Smooth muscle cell (in vitro differentiated cells): ENCODE results near the gene NDUFA9. TPM values are rescaled to one million over a fixed set of nuclear protein-coding genes. Genes with fewer than 3 reads are reported as not detected.

Source experiments
- DNase-seq: peaks from one replicate; lab custom pipeline; 2025; ENCODE audit not compliant: unreplicated experiment; lab: John Stamatoyannopoulos, UW
- H2AFZ ChIP-seq: fragments of 200-600 bp; sonication (generic); 2 replicates; pipeline ENCODE4 v1.6.0; 2016; ENCODE audit warnings: antibody characterized with exemption, low read depth, mild to moderate bottlenecking
- H3F3A ChIP-seq: fragments of 200-600 bp; sonication (generic); 2 replicates; pipeline ENCODE4 v1.6.0; 2017; ENCODE audit warnings: antibody characterized with exemption, low read depth
- H3K27ac ChIP-seq: fragments of 200-600 bp; sonication (generic); 2 replicates; pipeline ENCODE4 v1.5.1; 2016; ENCODE audit warnings: low read depth, mild to moderate bottlenecking
- H3K27me3 ChIP-seq: fragments of 200-600 bp; sonication (generic); 2 replicates; pipeline ENCODE4 v1.6.1; 2016; ENCODE audit warnings: low read depth, mild to moderate bottlenecking
- H3K36me3 ChIP-seq: fragments of 200-600 bp; sonication (generic); 2 replicates; pipeline ENCODE4 v1.5.1; 2016; ENCODE audit warnings: low read depth
- H3K4me1 ChIP-seq: fragments of 200-600 bp; sonication (generic); 2 replicates; pipeline ENCODE4 v1.5.1; 2016; ENCODE audit warnings: low read depth
- H3K4me2 ChIP-seq: fragments of 200-600 bp; sonication (generic); 2 replicates; pipeline ENCODE4 v1.6.0; 2016; ENCODE audit warnings: mild to moderate bottlenecking
- H3K4me3 ChIP-seq: fragments of 200-600 bp; sonication (generic); 2 replicates; pipeline ENCODE4 v1.5.1; 2016; ENCODE audit warnings: mild to moderate bottlenecking
- H3K79me2 ChIP-seq: fragments of 200-600 bp; sonication (generic); 2 replicates; pipeline ENCODE4 v1.6.0; 2016; ENCODE audit warnings: low read depth, mild to moderate bottlenecking
- H3K9ac ChIP-seq: fragments of 200-600 bp; sonication (generic); 2 replicates; pipeline ENCODE4 v1.6.0; 2016; ENCODE audit warnings: low read depth
- H3K9me3 ChIP-seq: fragments of 200-600 bp; sonication (generic); replicated peaks from 2 replicates; pipeline ENCODE4 v1.5.1; 2016; ENCODE audit warnings: low read depth
- H4K20me1 ChIP-seq: fragments of 200-600 bp; sonication (generic); 2 replicates; pipeline ENCODE4 v1.6.0; 2016; ENCODE audit warnings: low read depth
- WGBS: methylation state at CpG from one replicate; pipeline ENCODE4 v1.1.7; 2016; ENCODE audit warnings: low lambda C conversion rate; 5-methylcytosine and 5-hydroxymethylcytosine counted together
- polyA plus RNA-seq: library from polyadenylated mRNA; unstranded; fragments of >200 nt; fragmentation: Nextera tagmentation; extraction: Ambion mirVana; gene quantifications from 2 replicates; pipeline ENCODE4 v1.2.1, GENCODE V29; 2016
- total RNA-seq: library from RNA; depleted of rRNA; stranded (reverse); fragments of >200 nt; gene quantifications from 2 replicates; pipeline ENCODE4 v1.2.3, GENCODE V29; 2014
- TF ChIP-seq, protein P1 (sequence below): fragments of 200-600 bp; sonication (generic); IDR thresholded peaks from 2 replicates; pipeline ENCODE4 v1.5.1; 2017; ENCODE audit warnings: borderline replicate concordance, mild to moderate bottlenecking, antibody characterized with exemption; ENCODE audit not compliant: insufficient read depth, poor library complexity, severe bottlenecking

NDUFA9 gene
- total and polyA plus RNA-seq, 2 experiments from 2014 or later: 99.9 to 152 TPM

GRCh38 chr12:4649358-4649661, 396 bp downstream of the NDUFA9 start:
- Histone ChIP-seq H3K27me3 (no peaks in the 10 kb centered on the region), H3K79me2 (peaks cover 39% of the 10 kb centered on the region)
- 2% methylated on average over 6 of the region's 6 CpGs for WGBS

DNA sequence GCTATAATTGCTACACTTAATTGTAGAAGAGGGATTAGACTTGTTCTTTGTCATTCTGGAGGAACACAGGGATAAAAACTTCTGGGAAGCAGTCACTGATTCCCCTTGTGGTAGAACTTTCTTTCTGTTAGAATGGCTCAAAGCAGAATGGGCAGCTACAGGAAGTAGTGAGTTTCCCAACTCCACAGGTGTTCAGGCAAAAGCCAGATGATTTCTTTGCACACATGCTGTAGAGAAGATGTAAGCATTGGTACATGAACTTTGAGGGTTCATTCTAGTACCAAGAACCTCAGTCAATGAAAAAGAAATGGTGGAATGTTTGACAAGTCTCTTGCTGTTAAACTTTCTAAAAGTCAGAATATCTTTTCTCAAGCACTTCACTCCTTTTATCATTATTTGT, 4.3 kb downstream of the NDUFA9 start:
- no peaks in the 10 kb centered on the region for H4K20me1 ChIP-seq
- peaks cover 39% of the 10 kb centered on the region for H3K79me2 ChIP-seq
- no peak overlapping the region for H3K4me2 ChIP-seq
- no peak overlapping the region for H2AFZ ChIP-seq
- DNase-seq: no peak
- H3K36me3 ChIP-seq: peaks cover 15% of the 10 kb centered on the region
- H3K27ac ChIP-seq: no peak overlapping the region
- TF ChIP-seq, protein P1, sequence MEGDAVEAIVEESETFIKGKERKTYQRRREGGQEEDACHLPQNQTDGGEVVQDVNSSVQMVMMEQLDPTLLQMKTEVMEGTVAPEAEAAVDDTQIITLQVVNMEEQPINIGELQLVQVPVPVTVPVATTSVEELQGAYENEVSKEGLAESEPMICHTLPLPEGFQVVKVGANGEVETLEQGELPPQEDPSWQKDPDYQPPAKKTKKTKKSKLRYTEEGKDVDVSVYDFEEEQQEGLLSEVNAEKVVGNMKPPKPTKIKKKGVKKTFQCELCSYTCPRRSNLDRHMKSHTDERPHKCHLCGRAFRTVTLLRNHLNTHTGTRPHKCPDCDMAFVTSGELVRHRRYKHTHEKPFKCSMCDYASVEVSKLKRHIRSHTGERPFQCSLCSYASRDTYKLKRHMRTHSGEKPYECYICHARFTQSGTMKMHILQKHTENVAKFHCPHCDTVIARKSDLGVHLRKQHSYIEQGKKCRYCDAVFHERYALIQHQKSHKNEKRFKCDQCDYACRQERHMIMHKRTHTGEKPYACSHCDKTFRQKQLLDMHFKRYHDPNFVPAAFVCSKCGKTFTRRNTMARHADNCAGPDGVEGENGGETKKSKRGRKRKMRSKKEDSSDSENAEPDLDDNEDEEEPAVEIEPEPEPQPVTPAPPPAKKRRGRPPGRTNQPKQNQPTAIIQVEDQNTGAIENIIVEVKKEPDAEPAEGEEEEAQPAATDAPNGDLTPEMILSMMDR: no peak
- no peaks in the 10 kb centered on the region for H3F3A ChIP-seq
- H3K9me3 ChIP-seq: no peaks in the 10 kb centered on the region
- H3K4me3 ChIP-seq: no peak overlapping the region
- H3K9ac ChIP-seq: no peak overlapping the region
- H3K27me3 ChIP-seq: no peaks in the 10 kb centered on the region
- peaks cover 8% of the 10 kb centered on the region for H3K4me1 ChIP-seq

More at GRCh38 chr12:4649358-4649661, 396 bp downstream of the NDUFA9 start:
- Histone ChIP-seq H3K4me1 (peaks cover 12% of the 10 kb centered on the region), H3K9me3 (no peaks in the 10 kb centered on the region), H3K36me3 (no peaks in the 10 kb centered on the region), H3K9ac (peak overlapping the region; percentile 79), H3K27ac (peak overlapping the region; percentile 71), H3K4me3 (peak overlapping the region; percentile 81), H2AFZ (peak overlapping the region; percentile 96), H4K20me1 (no peaks in the 10 kb centered on the region), H3K4me2 (peak overlapping the region; percentile 85), H3F3A (no peaks in the 10 kb centered on the region)
- no peak for DNase-seq
- TF ChIP-seq, protein P1: no peak

DNA sequence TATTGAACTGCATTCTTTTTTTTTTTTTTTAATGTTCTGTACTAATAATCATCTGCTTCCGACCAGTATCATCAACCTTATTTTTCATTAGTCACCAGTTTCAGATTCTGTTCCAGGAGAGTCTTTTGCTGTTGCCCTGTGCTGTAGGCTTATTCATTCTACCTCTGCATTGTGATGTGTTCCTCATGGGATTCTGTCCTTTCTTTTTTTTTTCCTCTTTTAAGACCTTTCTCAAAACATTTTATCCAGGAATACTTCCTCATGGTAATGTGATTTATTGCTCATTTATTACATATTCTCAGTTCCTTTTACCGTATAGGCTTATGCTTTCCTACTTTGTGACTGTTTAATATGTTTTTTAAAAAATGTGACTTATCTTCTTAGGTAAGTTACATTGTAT, 4.8 kb downstream of the NDUFA9 start:
- no peak overlapping the region for H3K27ac ChIP-seq
- no peak overlapping the region for H3K4me3 ChIP-seq
- H3K27me3 ChIP-seq: no peaks in the 10 kb centered on the region
- peaks cover 39% of the 10 kb centered on the region for H3K79me2 ChIP-seq
- H3K4me2 ChIP-seq: no peak overlapping the region
- H3F3A ChIP-seq: no peaks in the 10 kb centered on the region
- H4K20me1 ChIP-seq: no peaks in the 10 kb centered on the region
- no peak overlapping the region for H2AFZ ChIP-seq
- TF ChIP-seq, protein P1: no peak
- H3K36me3 ChIP-seq: peaks cover 17% of the 10 kb centered on the region
- H3K9ac ChIP-seq: no peak overlapping the region
- DNase-seq: no peak
- no peaks in the 10 kb centered on the region for H3K9me3 ChIP-seq
- WGBS: 98% methylated on average over 2 of the region's 2 CpGs
- peaks cover 8% of the 10 kb centered on the region for H3K4me1 ChIP-seq

DNA sequence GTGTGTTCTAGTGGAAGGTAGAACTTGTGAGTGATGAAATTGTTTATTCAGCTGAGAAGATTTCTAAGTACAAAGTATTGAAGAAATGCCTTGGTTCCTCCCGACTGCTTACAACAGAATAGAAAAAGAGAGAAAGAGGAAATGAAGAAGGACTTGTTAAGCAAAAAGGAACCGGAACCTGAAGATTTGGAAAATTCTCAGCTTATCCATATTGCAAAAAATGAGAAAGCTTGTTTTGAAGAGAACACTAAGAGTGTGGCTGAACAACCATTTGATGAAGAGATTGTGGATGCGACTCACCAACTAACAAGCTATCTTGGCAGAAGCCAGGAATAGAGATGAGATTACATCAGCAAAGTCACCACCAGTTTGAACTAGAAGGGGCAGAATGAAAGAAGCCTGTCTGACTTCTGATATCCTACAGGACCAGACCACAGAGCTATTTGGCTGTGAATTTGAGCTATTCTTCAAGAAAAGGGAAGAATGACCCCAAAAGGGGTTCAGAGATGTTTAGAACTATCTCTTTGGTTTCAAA, 15.1 kb downstream of the NDUFA9 start:
- H3K9ac ChIP-seq: no peak overlapping the region
- H2AFZ ChIP-seq: no peak overlapping the region

More for the DNA sequence above, 15.1 kb downstream of the NDUFA9 start:
- Histone ChIP-seq H3K27me3 (no peaks in the 10 kb centered on the region), H3K27ac (no peak overlapping the region), H4K20me1 (no peaks in the 10 kb centered on the region), H3K9me3 (no peaks in the 10 kb centered on the region), H3K4me3 (no peak overlapping the region), H3F3A (no peaks in the 10 kb centered on the region), H3K79me2 (no peaks in the 10 kb centered on the region), H3K36me3 (peaks cover 67% of the 10 kb centered on the region), H3K4me2 (no peak overlapping the region), H3K4me1 (no peaks in the 10 kb centered on the region)
- TF ChIP-seq, protein P1: no peak
- WGBS: 50% methylated on average over 3 of the region's 3 CpGs
- no peak for DNase-seq
